HepG2 (cell line): ENCODE results near the gene TNFSF13. TPM values are rescaled to one million over a fixed set of nuclear protein-coding genes. Genes with fewer than 3 reads are reported as not detected.

Experiments
- BHLHE40 ChIP-seq: IDR thresholded peaks from 2 replicates; pipeline ENCODE4 v1.6.1; 2011; ENCODE audit warnings: low read length, improper control_type of control experiment
- CCDC6 ChIP-seq: sonication (generic); formaldehyde crosslinking; IDR thresholded peaks from 2 replicates; pipeline ENCODE4 v1.8.1; 2022; ENCODE audit warnings: mild to moderate bottlenecking, missing genetic modification reagents, moderate library complexity
- DR1 ChIP-seq: sonication (generic); formaldehyde crosslinking; IDR thresholded peaks from 2 replicates; pipeline ENCODE4 v1.8.0; 2021; ENCODE audit warnings: mild to moderate bottlenecking, missing genetic modification reagents, inconsistent platforms
- FOSL2 ChIP-seq: sonication (generic); formaldehyde crosslinking; IDR thresholded peaks from 2 replicates; pipeline ENCODE4 v1.4.0; 2020; ENCODE audit warnings: missing genetic modification reagents
- GTF3A ChIP-seq: sonication (generic); formaldehyde crosslinking; conservative IDR thresholded peaks from 2 replicates; pipeline ENCODE4 v1.4.0; 2020; ENCODE audit warnings: mild to moderate bottlenecking, missing genetic modification reagents
- ISL2 ChIP-seq: sonication (generic); formaldehyde crosslinking; IDR thresholded peaks from 2 replicates; pipeline ENCODE4 v1.5.0; 2020; ENCODE audit warnings: missing genetic modification reagents
- KDM5B ChIP-seq: sonication (generic); formaldehyde crosslinking; IDR thresholded peaks from 2 replicates; pipeline ENCODE4 v1.4.0; 2020; ENCODE audit warnings: missing genetic modification reagents, mild to moderate bottlenecking, borderline replicate concordance
- MED13 ChIP-seq: sonication (generic); formaldehyde crosslinking; IDR thresholded peaks from 2 replicates; pipeline ENCODE4 v1.5.0; 2020; ENCODE audit warnings: missing genetic modification reagents
- NPAS2 ChIP-seq: sonication (generic); formaldehyde crosslinking; IDR thresholded peaks from 2 replicates; pipeline ENCODE4 v1.8.0; 2022; ENCODE audit warnings: mild to moderate bottlenecking, missing genetic modification reagents, borderline replicate concordance
- WIZ ChIP-seq: sonication (generic); formaldehyde crosslinking; IDR thresholded peaks from 2 replicates; pipeline ENCODE4 v1.5.1; 2020; ENCODE audit warnings: mild to moderate bottlenecking, missing genetic modification reagents
- ZC3H13 ChIP-seq: sonication (generic); formaldehyde crosslinking; IDR thresholded peaks from 2 replicates; pipeline ENCODE4 v1.8.1; 2023; ENCODE audit warnings: mild to moderate bottlenecking, missing genetic modification reagents, moderate library complexity
- ZC3H4 ChIP-seq: sonication (generic); formaldehyde crosslinking; IDR thresholded peaks from 2 replicates; pipeline ENCODE4 v1.4.0; 2020; ENCODE audit warnings: missing genetic modification reagents, borderline replicate concordance
- ZMAT3 ChIP-seq: sonication (generic); formaldehyde crosslinking; conservative IDR thresholded peaks from 2 replicates; pipeline ENCODE4 v1.7.0; 2021; ENCODE audit warnings: missing genetic modification reagents
- ZNF333 ChIP-seq: sonication (generic); formaldehyde crosslinking; IDR thresholded peaks from 2 replicates; pipeline ENCODE4 v1.4.0; 2020; ENCODE audit warnings: mild to moderate bottlenecking, missing genetic modification reagents, borderline replicate concordance
- ZNF552 ChIP-seq: sonication (generic); formaldehyde crosslinking; IDR thresholded peaks from 2 replicates; pipeline ENCODE4 v1.9.0; 2022; ENCODE audit warnings: missing genetic modification reagents, mild to moderate bottlenecking, borderline replicate concordance
- ZNF644 ChIP-seq: IDR thresholded peaks from 2 replicates; pipeline ENCODE4 v1.6.1; 2016; ENCODE audit warnings: low read depth
- polyA plus RNA-seq, 8 experiments: library from polyadenylated mRNA; depleted of rRNA in 3 of 8; stranded (reverse) in 7 of 8; unstranded in 1 of 8; fragments of >200 nt; fragmentation: Illumina TruSeq in 4 of 8; extraction: Trizol in 4 of 8; gene quantifications; 2 replicates each; pipeline versions ENCODE4 v1.2.1 to v1.2.3, GENCODE V29; 2011 to 2016; ENCODE audit warnings: low read depth in 4 of 8, missing spikeins in 1 of 8, mixed read lengths in 1 of 8; ENCODE audit not compliant: insufficient read depth in 1 of 8
- total RNA-seq, 5 experiments: library from RNA; depleted of rRNA; stranded (reverse); fragments of >200 nt; fragmentation: Illumina TruSeq; extraction: Trizol; gene quantifications; 2 replicates each; pipeline ENCODE4 v1.2.3, GENCODE V29; 2016; ENCODE audit warnings: low read depth in 1 of 5
- TF ChIP-seq, protein P1 (sequence below): sonication (generic); formaldehyde crosslinking; IDR thresholded peaks from 2 replicates; pipeline ENCODE4 v1.5.1; 2020; ENCODE audit warnings: mild to moderate bottlenecking, missing genetic modification reagents
- TF ChIP-seq, protein P2 (sequence below): sonication (generic); formaldehyde crosslinking; IDR thresholded peaks from 2 replicates; pipeline ENCODE4 v1.8.1; 2022; ENCODE audit warnings: low read depth, mild to moderate bottlenecking, missing genetic modification reagents
- TF ChIP-seq, protein P3 (sequence below): sonication (generic); formaldehyde crosslinking; IDR thresholded peaks from 2 replicates; pipeline ENCODE4 v1.5.1; 2020; ENCODE audit warnings: missing genetic modification reagents, mild to moderate bottlenecking, borderline replicate concordance
- TF ChIP-seq, protein P4 (sequence below): sonication (generic); formaldehyde crosslinking; conservative IDR thresholded peaks from 2 replicates; pipeline ENCODE4 v1.5.0; 2020; ENCODE audit warnings: missing genetic modification reagents

The TNFSF13 gene
- total and polyA plus RNA-seq, 2 of the 13 experiments (the other 11 are each of a cell fraction or from before 2014, with no cell fraction given), result 2.5 to 3.3 TPM

DNA sequence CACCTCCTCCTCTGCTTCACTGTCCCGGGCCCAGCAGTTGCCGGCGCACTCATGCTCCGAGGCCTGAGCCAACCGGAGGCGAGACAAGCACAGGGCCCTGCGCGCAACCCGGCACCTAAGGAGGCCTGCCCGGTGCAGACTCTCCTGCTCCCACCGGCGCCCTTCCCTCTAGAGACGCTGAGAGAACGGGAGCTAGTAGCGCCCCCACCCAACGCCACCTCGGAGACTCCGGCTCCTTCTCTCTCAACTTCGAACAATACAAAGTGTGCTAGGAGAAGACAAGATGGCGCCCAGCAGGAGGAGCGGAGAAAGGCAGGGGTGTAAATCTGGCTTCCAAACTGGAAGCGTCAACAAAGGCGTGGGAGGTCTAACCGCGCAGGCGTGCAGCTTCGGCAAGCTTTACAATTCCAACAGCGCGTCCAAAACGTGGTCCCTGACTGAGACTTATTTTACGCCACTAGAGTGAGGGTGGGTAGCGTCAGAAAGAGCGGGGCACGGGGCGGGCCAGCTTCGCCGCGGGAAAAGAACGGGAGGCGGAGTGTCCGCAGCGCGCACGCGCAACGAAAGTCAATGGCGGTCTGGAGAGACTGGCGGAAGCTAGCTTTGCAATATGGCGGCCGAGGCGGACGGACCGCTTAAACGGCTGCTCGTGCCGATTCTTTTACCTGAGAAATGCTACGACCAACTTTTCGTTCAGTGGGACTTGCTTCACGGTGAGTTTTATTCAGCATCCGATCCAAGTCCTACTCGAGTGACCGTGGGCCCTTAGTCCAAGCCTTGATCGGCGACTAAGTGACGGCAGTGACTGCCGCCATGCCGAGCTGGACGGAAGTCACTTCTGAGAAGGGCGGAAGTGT lies 24.9 kb downstream of the TNFSF13 start, which contains the start of gene MPDU1 (continued):
- TF ChIP-seq ZNF644, result 0 out of 2 replicates have a peak, but pooled peaks have one; percentile 31
- no peak for TF ChIP-seq GTF3A
- TF ChIP-seq MED13 (CRISPR knock-in tag), result peak; percentile 92
- 0 out of 2 replicates have a peak, but pooled peaks have one; percentile 26 for TF ChIP-seq FOSL2 (CRISPR knock-in tag)
- TF ChIP-seq, protein P1, sequence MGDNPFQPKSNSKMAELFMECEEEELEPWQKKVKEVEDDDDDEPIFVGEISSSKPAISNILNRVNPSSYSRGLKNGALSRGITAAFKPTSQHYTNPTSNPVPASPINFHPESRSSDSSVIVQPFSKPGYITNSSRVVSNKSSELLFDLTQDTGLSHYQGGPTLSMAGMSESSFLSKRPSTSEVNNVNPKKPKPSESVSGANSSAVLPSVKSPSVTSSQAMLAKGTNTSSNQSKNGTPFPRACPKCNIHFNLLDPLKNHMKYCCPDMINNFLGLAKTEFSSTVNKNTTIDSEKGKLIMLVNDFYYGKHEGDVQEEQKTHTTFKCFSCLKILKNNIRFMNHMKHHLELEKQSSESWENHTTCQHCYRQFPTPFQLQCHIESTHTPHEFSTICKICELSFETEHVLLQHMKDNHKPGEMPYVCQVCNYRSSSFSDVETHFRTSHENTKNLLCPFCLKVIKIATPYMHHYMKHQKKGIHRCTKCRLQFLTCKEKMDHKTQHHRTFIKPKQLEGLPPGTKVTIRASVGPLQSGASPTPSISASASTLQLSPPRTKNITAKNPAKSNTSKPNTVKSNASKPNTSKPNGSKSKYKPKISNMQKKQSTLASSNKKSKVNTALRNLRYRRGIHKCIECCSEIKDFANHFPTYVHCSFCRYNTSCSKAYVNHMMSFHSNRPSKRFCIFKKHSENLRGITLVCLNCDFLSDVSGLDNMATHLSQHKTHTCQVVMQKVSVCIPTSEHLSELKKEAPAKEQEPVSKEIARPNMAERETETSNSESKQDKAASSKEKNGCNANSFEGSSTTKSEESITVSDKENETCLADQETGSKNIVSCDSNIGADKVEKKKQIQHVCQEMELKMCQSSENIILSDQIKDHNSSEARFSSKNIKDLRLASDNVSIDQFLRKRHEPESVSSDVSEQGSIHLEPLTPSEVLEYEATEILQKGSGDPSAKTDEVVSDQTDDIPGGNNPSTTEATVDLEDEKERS (CRISPR knock-in tag), result 0 out of 2 replicates have a peak, but pooled peaks have one; percentile 34
- TF ChIP-seq ISL2 (CRISPR knock-in tag), result peak; percentile 66
- TF ChIP-seq DR1, result peak; percentile 60
- TF ChIP-seq, protein P2, sequence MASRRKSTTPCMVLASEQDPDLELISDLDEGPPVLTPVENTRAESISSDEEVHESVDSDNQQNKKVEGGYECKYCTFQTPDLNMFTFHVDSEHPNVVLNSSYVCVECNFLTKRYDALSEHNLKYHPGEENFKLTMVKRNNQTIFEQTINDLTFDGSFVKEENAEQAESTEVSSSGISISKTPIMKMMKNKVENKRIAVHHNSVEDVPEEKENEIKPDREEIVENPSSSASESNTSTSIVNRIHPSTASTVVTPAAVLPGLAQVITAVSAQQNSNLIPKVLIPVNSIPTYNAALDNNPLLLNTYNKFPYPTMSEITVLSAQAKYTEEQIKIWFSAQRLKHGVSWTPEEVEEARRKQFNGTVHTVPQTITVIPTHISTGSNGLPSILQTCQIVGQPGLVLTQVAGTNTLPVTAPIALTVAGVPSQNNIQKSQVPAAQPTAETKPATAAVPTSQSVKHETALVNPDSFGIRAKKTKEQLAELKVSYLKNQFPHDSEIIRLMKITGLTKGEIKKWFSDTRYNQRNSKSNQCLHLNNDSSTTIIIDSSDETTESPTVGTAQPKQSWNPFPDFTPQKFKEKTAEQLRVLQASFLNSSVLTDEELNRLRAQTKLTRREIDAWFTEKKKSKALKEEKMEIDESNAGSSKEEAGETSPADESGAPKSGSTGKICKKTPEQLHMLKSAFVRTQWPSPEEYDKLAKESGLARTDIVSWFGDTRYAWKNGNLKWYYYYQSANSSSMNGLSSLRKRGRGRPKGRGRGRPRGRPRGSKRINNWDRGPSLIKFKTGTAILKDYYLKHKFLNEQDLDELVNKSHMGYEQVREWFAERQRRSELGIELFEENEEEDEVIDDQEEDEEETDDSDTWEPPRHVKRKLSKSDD, result peak; percentile 97
- TF ChIP-seq ZC3H4 (CRISPR knock-in tag), result no peak; the same call in 1 of the 2 replicates
- TF ChIP-seq ZNF333 (CRISPR knock-in tag), result no peak
- no peak for TF ChIP-seq NPAS2
- peak; percentile 80; the same call in 1 of the 2 replicates for TF ChIP-seq KDM5B
- TF ChIP-seq ZC3H13 (CRISPR knock-in tag), result no peak
- no peak for TF ChIP-seq ZNF552 (CRISPR knock-in tag)
- TF ChIP-seq, protein P3, sequence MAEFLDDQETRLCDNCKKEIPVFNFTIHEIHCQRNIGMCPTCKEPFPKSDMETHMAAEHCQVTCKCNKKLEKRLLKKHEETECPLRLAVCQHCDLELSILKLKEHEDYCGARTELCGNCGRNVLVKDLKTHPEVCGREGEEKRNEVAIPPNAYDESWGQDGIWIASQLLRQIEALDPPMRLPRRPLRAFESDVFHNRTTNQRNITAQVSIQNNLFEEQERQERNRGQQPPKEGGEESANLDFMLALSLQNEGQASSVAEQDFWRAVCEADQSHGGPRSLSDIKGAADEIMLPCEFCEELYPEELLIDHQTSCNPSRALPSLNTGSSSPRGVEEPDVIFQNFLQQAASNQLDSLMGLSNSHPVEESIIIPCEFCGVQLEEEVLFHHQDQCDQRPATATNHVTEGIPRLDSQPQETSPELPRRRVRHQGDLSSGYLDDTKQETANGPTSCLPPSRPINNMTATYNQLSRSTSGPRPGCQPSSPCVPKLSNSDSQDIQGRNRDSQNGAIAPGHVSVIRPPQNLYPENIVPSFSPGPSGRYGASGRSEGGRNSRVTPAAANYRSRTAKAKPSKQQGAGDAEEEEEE (CRISPR knock-in tag), result no peak
- TF ChIP-seq ZMAT3 (CRISPR knock-in tag), result peak; percentile 54; the same call in 1 of the 2 replicates
- TF ChIP-seq, protein P4, sequence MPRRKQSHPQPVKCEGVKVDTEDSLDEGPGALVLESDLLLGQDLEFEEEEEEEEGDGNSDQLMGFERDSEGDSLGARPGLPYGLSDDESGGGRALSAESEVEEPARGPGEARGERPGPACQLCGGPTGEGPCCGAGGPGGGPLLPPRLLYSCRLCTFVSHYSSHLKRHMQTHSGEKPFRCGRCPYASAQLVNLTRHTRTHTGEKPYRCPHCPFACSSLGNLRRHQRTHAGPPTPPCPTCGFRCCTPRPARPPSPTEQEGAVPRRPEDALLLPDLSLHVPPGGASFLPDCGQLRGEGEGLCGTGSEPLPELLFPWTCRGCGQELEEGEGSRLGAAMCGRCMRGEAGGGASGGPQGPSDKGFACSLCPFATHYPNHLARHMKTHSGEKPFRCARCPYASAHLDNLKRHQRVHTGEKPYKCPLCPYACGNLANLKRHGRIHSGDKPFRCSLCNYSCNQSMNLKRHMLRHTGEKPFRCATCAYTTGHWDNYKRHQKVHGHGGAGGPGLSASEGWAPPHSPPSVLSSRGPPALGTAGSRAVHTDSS (CRISPR knock-in tag), result 0 out of 2 replicates have a peak, but pooled peaks have one; percentile 26
- TF ChIP-seq WIZ (CRISPR knock-in tag), result no peak; the same call in 1 of the 2 replicates
- TF ChIP-seq BHLHE40, result no peak
- TF ChIP-seq CCDC6 (CRISPR knock-in tag), result peak; percentile 55; the same call in 1 of the 2 replicates
